NCI-H524 treated with DMSO at 0.1 percent for 48 hours (cell line): ENCODE data around the gene PPEF2.

ENCODE experiments used
- DNase-seq: peaks from one replicate; lab custom pipeline; 2025; lab: John Stamatoyannopoulos, UW

PPEF2 gene

DNA sequence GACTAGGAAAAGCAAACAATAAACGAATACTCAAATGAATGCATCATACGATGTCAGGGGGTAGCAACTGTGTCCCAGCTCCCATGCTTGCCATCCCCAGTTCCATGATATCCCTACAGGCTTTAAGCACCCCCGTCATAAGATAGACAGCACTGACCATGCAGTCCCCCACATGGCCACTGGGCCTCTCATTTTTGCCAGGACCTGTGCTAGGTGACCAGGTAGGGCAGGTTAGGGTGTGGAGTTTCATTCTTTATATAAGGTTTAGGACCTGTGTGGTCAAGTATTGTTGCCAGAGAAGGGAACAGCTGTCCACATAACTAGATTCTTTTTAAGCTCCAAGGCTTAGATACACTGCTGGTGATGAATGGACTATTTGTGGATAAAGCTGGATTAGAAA, 9.7 kb downstream of the PPEF2 start:
- no peak for DNase-seq

DNA sequence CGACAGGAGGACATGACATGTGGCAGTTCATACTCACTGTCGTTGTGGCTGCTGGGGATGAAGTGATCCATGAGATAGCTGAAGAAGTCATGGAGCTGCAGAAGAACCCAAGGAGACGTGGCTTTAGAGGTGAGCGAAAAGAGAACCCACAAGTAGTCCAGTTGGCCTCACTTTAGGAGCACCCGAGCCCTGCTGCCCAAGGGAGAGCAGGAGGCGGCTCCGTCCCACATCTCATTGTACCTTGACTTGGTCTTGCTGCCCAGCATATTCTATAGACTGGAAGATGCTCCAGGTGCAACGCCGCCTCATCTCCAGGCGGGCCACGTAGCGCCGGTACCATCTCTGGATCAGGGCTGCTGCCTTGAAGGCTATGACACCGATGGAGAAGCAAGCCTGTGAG, 10.6 kb downstream of the PPEF2 start:
- DNase-seq: no peak

GRCh38 chr4:75889537-75890199, 12.6 kb downstream of the PPEF2 start:
- no peak for DNase-seq

GRCh38 chr4:75886104-75886503, 16.1 kb downstream of the PPEF2 start:
- no peak for DNase-seq

DNA sequence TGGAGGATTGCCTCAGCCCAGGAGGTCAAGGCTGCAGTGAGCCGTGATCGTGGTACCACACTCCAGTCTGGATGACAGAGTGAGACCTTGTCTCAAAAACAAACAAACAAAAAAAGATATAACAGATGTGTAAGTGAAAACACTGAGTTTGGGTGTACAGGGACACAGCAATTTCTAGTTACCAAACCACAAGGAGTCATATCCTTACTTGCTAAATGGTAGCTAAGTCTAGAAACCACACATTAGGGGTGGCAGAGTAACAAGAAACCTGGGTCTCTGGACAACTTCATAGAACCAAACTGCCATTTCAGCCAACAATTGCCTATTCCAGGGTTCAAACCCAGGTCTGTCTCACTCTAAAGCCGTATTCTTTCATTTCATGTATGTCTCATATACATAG, 20.8 kb downstream of the PPEF2 start:
- DNase-seq: no peak

GRCh38 chr4:75880278-75880677, 22.0 kb downstream of the PPEF2 start:
- DNase-seq: no peak

DNA sequence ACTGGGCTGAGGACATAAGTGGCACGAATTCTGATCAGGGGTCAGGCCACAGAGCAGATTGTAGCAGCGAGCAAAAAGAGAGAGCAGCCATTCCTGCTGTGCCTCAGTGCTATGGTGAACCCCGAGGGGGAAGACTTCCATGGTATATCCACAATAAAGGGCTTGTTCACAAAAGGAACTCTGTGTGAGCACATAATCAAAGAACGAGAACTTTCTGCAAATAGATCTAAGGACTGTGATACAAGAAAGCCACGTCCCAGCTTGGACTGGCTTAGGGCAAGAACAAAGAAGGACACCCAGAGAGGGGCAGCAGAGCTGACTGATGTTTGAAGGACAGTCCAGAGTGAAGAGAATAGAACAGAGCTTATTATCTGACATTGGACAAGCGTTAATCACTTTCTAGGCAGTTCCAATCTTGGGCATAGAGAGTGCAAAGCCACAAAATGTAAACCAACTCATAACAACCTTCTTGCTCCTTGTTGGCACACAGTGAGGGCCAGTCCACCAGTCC, 24.0 kb downstream of the PPEF2 start:
- DNase-seq: no peak

DNA sequence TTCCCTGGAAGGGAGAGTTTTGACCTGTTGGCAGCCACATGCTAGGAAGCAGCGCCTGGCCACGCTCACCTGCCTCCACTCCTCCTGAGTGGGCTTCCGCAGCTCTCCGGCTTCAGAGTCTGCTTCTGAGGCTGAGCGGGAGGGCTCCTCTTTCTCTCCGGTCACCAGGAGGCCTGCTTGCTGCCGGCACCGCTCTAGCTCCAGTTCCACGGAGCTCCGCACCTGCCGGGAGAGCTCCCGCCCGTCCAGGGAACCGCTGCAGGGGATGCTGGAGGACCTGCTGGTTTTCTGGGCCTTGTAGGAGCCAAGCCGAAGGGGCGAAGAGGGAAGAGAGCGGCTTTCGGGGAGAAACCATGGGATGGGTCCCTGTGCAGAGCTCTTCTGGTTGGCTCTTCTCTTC, 26.0 kb downstream of the PPEF2 start:
- no peak for DNase-seq

GRCh38 chr4:75869100-75869499, 33.2 kb downstream of the PPEF2 start:
- no peak for DNase-seq

- DNase-seq: no peak
Measured at GRCh38 chr4:75867130-75867529, 35.1 kb downstream of the PPEF2 start.

- no peak for DNase-seq
Measured at GRCh38 chr4:75860606-75861005, 41.6 kb downstream of the PPEF2 start.

DNA sequence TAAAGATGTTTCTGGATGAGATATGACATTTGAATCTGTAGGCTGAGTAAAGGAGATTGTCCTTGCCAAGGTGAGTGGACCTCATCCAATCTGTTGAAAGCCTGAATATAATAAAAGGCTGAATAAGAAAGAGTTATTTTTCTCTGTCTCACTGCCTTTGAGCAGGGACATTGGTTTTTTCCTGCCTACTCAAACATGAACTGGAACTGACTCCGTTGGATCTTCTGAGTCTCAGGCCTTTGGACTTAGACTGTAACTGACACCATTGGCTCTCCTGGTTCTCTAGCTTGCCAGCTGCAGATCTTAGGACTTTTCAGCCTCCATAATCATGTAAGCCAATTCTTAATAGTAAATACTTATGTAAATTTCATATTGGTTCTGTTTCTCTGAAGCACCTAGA, 43.5 kb downstream of the PPEF2 start:
- no peak for DNase-seq

- DNase-seq: no peak
Measured at GRCh38 chr4:75849461-75849860, 52.8 kb downstream of the PPEF2 start.

GRCh38 chr4:75848891-75849290, 53.4 kb downstream of the PPEF2 start:
- no peak for DNase-seq

- peak; percentile 3 for DNase-seq
Measured at GRCh38 chr4:75848171-75848760, 54.0 kb downstream of the PPEF2 start.

GRCh38 chr4:75845992-75846391, 56.3 kb downstream of the PPEF2 start:
- no peak for DNase-seq

DNA sequence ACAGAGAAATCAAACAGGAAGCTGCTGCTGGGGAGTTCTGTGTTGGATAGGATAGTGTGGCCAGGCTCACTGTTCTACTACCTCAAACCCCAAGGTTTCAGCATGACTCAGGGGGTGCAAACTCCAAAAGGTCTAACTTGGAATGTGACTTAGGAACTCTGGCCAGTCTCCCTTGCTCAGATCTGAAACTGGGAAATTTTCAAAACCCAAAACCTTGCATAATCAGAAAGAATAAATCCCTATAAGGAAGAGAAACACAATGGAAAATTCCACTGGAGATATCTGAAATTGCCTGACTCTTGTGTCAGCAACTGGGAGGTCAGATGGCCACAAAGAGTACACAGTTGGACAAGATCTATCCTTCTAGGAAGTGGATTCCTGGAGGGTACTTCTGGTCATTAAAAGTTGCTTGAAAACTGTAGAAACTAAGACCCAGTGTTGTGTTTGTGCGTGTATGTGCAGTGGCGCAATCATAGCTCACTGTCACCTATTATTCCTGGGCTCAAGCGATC, 58.0 kb downstream of the PPEF2 start:
- DNase-seq: no peak

- DNase-seq: no peak
Measured at GRCh38 chr4:75843596-75843995, 58.7 kb downstream of the PPEF2 start.

GRCh38 chr4:75841641-75842520, 60.4 kb downstream of the PPEF2 start:
- no peak for DNase-seq

- no peak for DNase-seq
Measured at GRCh38 chr4:75834772-75835154, 67.5 kb downstream of the PPEF2 start.

- DNase-seq: no peak
Measured at GRCh38 chr4:75834095-75834771, 68.0 kb downstream of the PPEF2 start.

DNA sequence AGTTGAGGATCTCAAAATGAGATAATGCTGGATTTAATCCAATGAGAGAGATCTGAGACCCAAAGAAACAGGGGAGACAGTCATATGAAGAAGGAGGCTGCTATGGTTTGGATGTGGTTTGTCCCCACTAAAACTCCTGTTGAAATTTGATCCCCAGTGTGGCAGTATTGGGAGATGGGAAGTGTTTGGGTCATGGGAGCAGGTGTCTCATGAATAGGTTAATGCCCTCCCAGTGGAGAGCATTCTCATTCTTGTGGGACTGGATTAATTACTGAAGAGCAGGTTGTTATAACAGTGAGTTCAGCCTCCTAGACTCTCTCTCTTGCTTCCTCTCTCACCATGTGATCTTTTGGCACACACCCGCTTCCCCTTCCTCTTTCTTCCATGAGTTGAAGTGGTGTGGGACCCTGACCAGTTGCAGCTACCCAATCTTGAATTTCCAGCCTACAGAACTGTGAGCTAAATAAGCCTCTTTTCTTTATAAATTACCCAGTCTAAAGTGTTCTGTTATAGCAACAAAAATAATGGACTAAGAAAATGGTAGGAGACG, 70.3 kb downstream of the PPEF2 start:
- DNase-seq: no peak
